Neural progenitor cell (in vitro differentiated cells): ENCODE data around the gene LYPD6B. TPM values are rescaled to one million over a fixed set of nuclear protein-coding genes. Genes with fewer than 3 reads are reported as not detected.

Source experiments
- DNase-seq: peaks from one replicate; pipeline ENCODE4 v3.0.0-alpha.2; 2016; ENCODE audit warnings: low spot score
- H2AFZ ChIP-seq: fragments of 200-600 bp; sonication (generic); replicated peaks from 2 replicates; pipeline ENCODE4 v1.6.1; 2016; ENCODE audit warnings: antibody characterized with exemption
- H3F3A ChIP-seq: fragments of 200-600 bp; sonication (generic); 2 replicates; pipeline ENCODE4 v1.6.1; 2016; ENCODE audit warnings: antibody characterized with exemption, low read depth
- H3K27ac ChIP-seq: fragments of 200-600 bp; sonication (generic); 2 replicates; pipeline ENCODE4 v1.5.1; 2016; ENCODE audit warnings: mild to moderate bottlenecking
- H3K27me3 ChIP-seq: fragments of 200-600 bp; sonication (generic); 2 replicates; pipeline ENCODE4 v1.6.1; 2016; ENCODE audit warnings: mild to moderate bottlenecking, moderate library complexity
- H3K36me3 ChIP-seq: fragments of 200-600 bp; sonication (generic); 2 replicates; pipeline ENCODE4 v1.5.1; 2016
- H3K4me1 ChIP-seq: fragments of 200-600 bp; sonication (generic); 2 replicates; pipeline ENCODE4 v1.6.1; 2016; ENCODE audit warnings: mixed run types
- H3K4me2 ChIP-seq: fragments of 200-600 bp; sonication (generic); 2 replicates; pipeline ENCODE4 v1.6.1; 2016
- H3K4me3 ChIP-seq: fragments of 200-600 bp; sonication (generic); 2 replicates; pipeline ENCODE4 v1.5.1; 2016
- H3K79me2 ChIP-seq: fragments of 200-600 bp; sonication (generic); 2 replicates; pipeline ENCODE4 v1.6.1; 2016; ENCODE audit warnings: low read depth
- H3K9ac ChIP-seq: fragments of 200-600 bp; sonication (generic); 2 replicates; pipeline ENCODE4 v1.6.1; 2016
- H3K9me3 ChIP-seq: fragments of 200-600 bp; sonication (generic); 2 replicates; pipeline ENCODE4 v1.5.1; 2016; ENCODE audit warnings: low read depth
- H4K20me1 ChIP-seq: fragments of 200-600 bp; sonication (generic); 2 replicates; pipeline ENCODE4 v1.6.1; 2016; ENCODE audit warnings: low read depth
- H3K27ac Mint-ChIP-seq: 3 replicates; pipeline ENCODE4 v1.8.0; 2021; ENCODE audit warnings: mixed read lengths
- H3K27me3 Mint-ChIP-seq: 2 replicates; pipeline ENCODE4 v1.8.0; 2022; ENCODE audit warnings: low read depth, mild to moderate bottlenecking, inconsistent platforms, moderate library complexity, mixed read lengths; ENCODE audit not compliant: insufficient read depth
- H3K36me3 Mint-ChIP-seq: 3 replicates; pipeline ENCODE4 v1.8.0; 2021; ENCODE audit warnings: mixed read lengths
- H3K4me1 Mint-ChIP-seq: 3 replicates; pipeline ENCODE4 v1.8.0; 2021; ENCODE audit warnings: mixed read lengths
- H3K4me3 Mint-ChIP-seq: 3 replicates; pipeline ENCODE4 v1.8.0; 2021; ENCODE audit warnings: mild to moderate bottlenecking, moderate library complexity, mixed read lengths
- H3K9me3 Mint-ChIP-seq: 3 replicates; pipeline ENCODE4 v1.8.0; 2020; ENCODE audit warnings: mixed read lengths
- CTCF ChIP-seq: fragments of 200-600 bp; sonication (generic); IDR thresholded peaks from 2 replicates; pipeline ENCODE4 v1.5.1; 2017; ENCODE audit warnings: antibody characterized with exemption, mild to moderate bottlenecking
- EZH2 ChIP-seq: fragments of 200-600 bp; sonication (generic); IDR thresholded peaks from 2 replicates; pipeline ENCODE4 v1.6.1; 2017; ENCODE audit warnings: antibody characterized with exemption, mild to moderate bottlenecking, moderate library complexity
- EZH2phosphoT487 ChIP-seq: fragments of 200-600 bp; sonication (generic); IDR thresholded peaks from 2 replicates; pipeline ENCODE4 v1.6.1; 2017; ENCODE audit warnings: antibody characterized with exemption
- total RNA-seq: library from RNA; depleted of rRNA; stranded (reverse); fragments of >200 nt; gene quantifications from 2 replicates; pipeline ENCODE4 v1.2.3, GENCODE V29; 2015; ENCODE audit warnings: low replicate concordance

The LYPD6B gene
- total RNA-seq, 1 donor from 2014 or later, result not detected

- Histone ChIP-seq H2AFZ (no peak overlapping the region), H3K79me2 (no peaks in the 10 kb centered on the region), H3K9me3 (no peaks in the 10 kb centered on the region), H3K9ac (no peak overlapping the region), H3K4me3 (no peak overlapping the region), H3K27ac (no peak overlapping the region), H3K27me3 (no peaks in the 10 kb centered on the region), H3K4me1 (peaks cover 39% of the 10 kb centered on the region), H4K20me1 (no peaks in the 10 kb centered on the region), H3F3A (peaks cover 8% of the 10 kb centered on the region), H3K36me3 (no peaks in the 10 kb centered on the region), H3K4me2 (no peak overlapping the region)
- Mint-ChIP-seq H3K36me3 (no peaks in the 10 kb centered on the region), H3K27ac (no peak overlapping the region), H3K27me3 (no peaks in the 10 kb centered on the region), H3K9me3 (no peaks in the 10 kb centered on the region), H3K4me1 (peaks cover 34% of the 10 kb centered on the region), H3K4me3 (no peak overlapping the region)
- TF ChIP-seq EZH2 (no peak), EZH2phosphoT487 (no peak), CTCF (no peak)
- no peak for DNase-seq
These were observed 36.6 kb downstream of the LYPD6B start for GRCh38 chr2:149075105-149075504.

- H3K4me2 ChIP-seq, result peak overlapping the region; percentile 2
These were observed 37.4 kb downstream of the LYPD6B start for GRCh38 chr2:149075853-149076252.

GRCh38 chr2:149076863-149077412 is 38.4 kb downstream of the LYPD6B start:
- Histone ChIP-seq H3K9me3 (no peaks in the 10 kb centered on the region), H3K27ac (no peak overlapping the region), H3K27me3 (no peaks in the 10 kb centered on the region), H3K79me2 (no peaks in the 10 kb centered on the region), H4K20me1 (no peaks in the 10 kb centered on the region), H3K9ac (no peak overlapping the region), H3F3A (peaks cover 20% of the 10 kb centered on the region), H3K4me2 (peak overlapping the region; percentile 55), H3K36me3 (no peaks in the 10 kb centered on the region), H2AFZ (peak overlapping the region; percentile 68), H3K4me3 (no peak overlapping the region), H3K4me1 (peaks cover 43% of the 10 kb centered on the region)
- Mint-ChIP-seq H3K27me3 (no peaks in the 10 kb centered on the region), H3K4me1 (peaks cover 45% of the 10 kb centered on the region), H3K36me3 (no peaks in the 10 kb centered on the region), H3K9me3 (no peaks in the 10 kb centered on the region), H3K4me3 (peak overlapping the region; percentile 54), H3K27ac (peak overlapping the region; percentile 73)
- DNase-seq, result peak; percentile 44
- TF ChIP-seq EZH2phosphoT487 (no peak), EZH2 (no peak), CTCF (no peak)

More at GRCh38 chr2:149075853-149076252, 37.4 kb downstream of the LYPD6B start:
- Histone ChIP-seq H3K9me3 (no peaks in the 10 kb centered on the region), H3K36me3 (no peaks in the 10 kb centered on the region), H3F3A (peaks cover 10% of the 10 kb centered on the region), H3K79me2 (no peaks in the 10 kb centered on the region), H3K27me3 (no peaks in the 10 kb centered on the region), H3K27ac (no peak overlapping the region), H3K4me3 (no peak overlapping the region), H3K9ac (no peak overlapping the region), H2AFZ (peak overlapping the region; percentile 38), H3K4me1 (peaks cover 40% of the 10 kb centered on the region), H4K20me1 (no peaks in the 10 kb centered on the region)
- Mint-ChIP-seq H3K27me3 (no peaks in the 10 kb centered on the region), H3K9me3 (no peaks in the 10 kb centered on the region), H3K4me1 (peaks cover 36% of the 10 kb centered on the region), H3K4me3 (no peak overlapping the region), H3K36me3 (no peaks in the 10 kb centered on the region), H3K27ac (peak overlapping the region; percentile 3)
- peak; percentile 53 for DNase-seq
- TF ChIP-seq CTCF (no peak), EZH2phosphoT487 (no peak), EZH2 (no peak)
